Measurements from ENCODE around the gene DUSP5. TPM values are rescaled to one million over a fixed set of nuclear protein-coding genes. Genes with fewer than 3 reads are reported as not detected.
A peak's percentile ranks its signal among the peaks of the same experiment; 100 is the strongest.

DUSP5 gene
- total RNA-seq, 1 experiment from 2014 or later: 137 TPM

- intact Hi-C loops (cut with micrococcal nuclease): loop anchor here (5.0 kb wide), 1 partner anchor 99 kb away; no protein-coding TSS in a partner anchor
- BruUV-seq (replicated peaks): no TSS peak
- Histone ChIP-seq H3K4me1 (ENCODE audit: control insufficient read depth in 1 of 2, insufficient read depth in 2 of 2, low read length in 2 of 2) (peaks cover 45 to 70% of the 10 kb centered on the region in 2 experiments), H3K9me3 (ENCODE audit: control insufficient read depth in 1 of 2, insufficient read depth in 1 of 2, low read depth in 1 of 2, low read length in 2 of 2) (no peaks in the 10 kb centered on the region), H2AFZ (ENCODE audit: low read depth, low read length, poor library complexity, severe bottlenecking) (no peak overlapping the region), H3K36me3 (ENCODE audit: control insufficient read depth in 1 of 2, insufficient read depth in 2 of 2, low read length in 2 of 2) (peaks cover 51 to 87% of the 10 kb centered on the region in 2 experiments), H3K9me2 (ENCODE audit: insufficient read depth) (no peaks in the 10 kb centered on the region), H3K4me3 (replicated peaks in 1 of 2; ENCODE audit: low read depth in 1 of 2, low read length in 2 of 2) (no peak overlapping the region), H3K79me2 (ENCODE audit: insufficient read depth, low read length) (peaks cover 100% of the 10 kb centered on the region), H3K4me2 (ENCODE audit: low read length) (no peak overlapping the region), H3K27me3 (ENCODE audit: insufficient read depth, low read length) (no peaks in the 10 kb centered on the region), H4K20me1 (ENCODE audit: insufficient read depth) (peaks cover 73% of the 10 kb centered on the region; the same call in 1 of the 2 replicates), H3K27ac (ENCODE audit: low read depth, low read length) (peak overlapping the region; percentile 23; the same call in 1 of the 2 replicates), H3K9ac (ENCODE audit: low read length) (no peak overlapping the region)
- no peak for ATAC-seq
- no peak for TF ChIP-seq ELF1 (IDR thresholded peaks at IDR 0.05; ENCODE audit: borderline replicate concordance, low read depth)
- TF ChIP-seq POLR2AphosphoS5 (IDR thresholded peaks at IDR 0.05; ENCODE audit: low read depth, low read length): peak; percentile 52; the same call in 1 of the 2 replicates
- POLR2A ChIA-PET: interaction anchor here (1.2 to 24.1 kb wide), 5 partner anchors 9 to 150 kb away, joined by 4 to 438 read pairs (median 7); no protein-coding TSS in a partner anchor
- RAD21 ChIA-PET (ENCODE audit: low non-redundant PET in 1 of 2, low total read pairs in 2 of 2, uncharacterized antibody in 2 of 2, unreplicated experiment in 2 of 2): interaction anchor here in 1 of 2 experiments (0.6 kb wide), 1 partner anchor 11 kb away, joined by 4 read pairs; no protein-coding TSS in a partner anchor
- CTCF ChIA-PET: no interaction called here
- no peak for DNase-seq (ENCODE audit: low read depth, low spot score)
These were observed 5.9 kb downstream of the DUSP5 start for GRCh38 chr10:110503528-110504110.

GRCh38 chr10:110504111-110504735 lies 6.5 kb downstream of the DUSP5 start:
- RAD21 ChIA-PET (ENCODE audit: low non-redundant PET in 1 of 2, low total read pairs in 2 of 2, uncharacterized antibody in 2 of 2, unreplicated experiment in 2 of 2): interaction anchor here in 1 of 2 experiments (1.1 kb wide), 1 partner anchor 180 kb away, joined by 3 read pairs; no protein-coding TSS in a partner anchor
- Histone ChIP-seq H3K27me3 (ENCODE audit: insufficient read depth, low read length) (no peaks in the 10 kb centered on the region), H3K36me3 (ENCODE audit: control insufficient read depth in 1 of 2, insufficient read depth in 2 of 2, low read length in 2 of 2) (peaks cover 57 to 89% of the 10 kb centered on the region in 2 experiments), H3K4me3 (replicated peaks in 1 of 2; ENCODE audit: low read depth in 1 of 2, low read length in 2 of 2) (no peak overlapping the region), H3K79me2 (ENCODE audit: insufficient read depth, low read length) (peaks cover 100% of the 10 kb centered on the region), H3K9me3 (ENCODE audit: control insufficient read depth in 1 of 2, insufficient read depth in 1 of 2, low read depth in 1 of 2, low read length in 2 of 2) (no peaks in the 10 kb centered on the region), H3K27ac (ENCODE audit: low read depth, low read length) (peak overlapping the region; percentile 23; the same call in 1 of the 2 replicates), H3K4me2 (ENCODE audit: low read length) (no peak overlapping the region), H3K9ac (ENCODE audit: low read length) (no peak overlapping the region), H3K4me1 (ENCODE audit: control insufficient read depth in 1 of 2, insufficient read depth in 2 of 2, low read length in 2 of 2) (peaks cover 45 to 72% of the 10 kb centered on the region in 2 experiments), H2AFZ (ENCODE audit: low read depth, low read length, poor library complexity, severe bottlenecking) (no peak overlapping the region), H3K9me2 (ENCODE audit: insufficient read depth) (no peaks in the 10 kb centered on the region), H4K20me1 (ENCODE audit: insufficient read depth) (peaks cover 74% of the 10 kb centered on the region; the same call in 1 of the 2 replicates)
- ATAC-seq (no peak), DNase-seq (ENCODE audit: low read depth, low spot score) (no peak)
- no TSS peak for BruUV-seq (replicated peaks)
- CTCF ChIA-PET: interaction anchor here (1.1 kb wide), 1 partner anchor 150 kb away, joined by 3 read pairs; no protein-coding TSS in a partner anchor
- POLR2A ChIA-PET: interaction anchor here (1.2 to 24.1 kb wide), 7 partner anchors 7 to 150 kb away, joined by 3 to 438 read pairs (median 7); partner anchors contain the start of gene DUSP5
- peak; percentile 37; the same call in 1 of the 2 replicates for TF ChIP-seq POLR2AphosphoS5 (IDR thresholded peaks at IDR 0.05; ENCODE audit: low read depth, low read length)
- TF ChIP-seq POLR2A (IDR thresholded peaks at IDR 0.05; ENCODE audit: borderline replicate concordance, extremely low read depth, insufficient read depth, insufficient read length): no peak
- no peak for TF ChIP-seq ZFX (IDR thresholded peaks at IDR 0.05)
- no peak for TF ChIP-seq ZNF274 (IDR thresholded peaks at IDR 0.05; ENCODE audit: low read depth, low read length)
- intact Hi-C loops (cut with micrococcal nuclease): loop anchor here (5.0 kb wide), 1 partner anchor 98 kb away; no protein-coding TSS in a partner anchor

Data from HCT116 (cell line).